HG03060 (cell line): ENCODE results near the gene ZNRF3.

Experiments
- ATAC-seq: cut with Tn5 transposase; IDR thresholded peaks from one replicate; pipeline ENCODE4 v1.9.1; 2021; ENCODE audit warnings: low read depth, moderate number of reproducible peaks; ENCODE audit not compliant: unreplicated experiment

ZNRF3 gene

DNA sequence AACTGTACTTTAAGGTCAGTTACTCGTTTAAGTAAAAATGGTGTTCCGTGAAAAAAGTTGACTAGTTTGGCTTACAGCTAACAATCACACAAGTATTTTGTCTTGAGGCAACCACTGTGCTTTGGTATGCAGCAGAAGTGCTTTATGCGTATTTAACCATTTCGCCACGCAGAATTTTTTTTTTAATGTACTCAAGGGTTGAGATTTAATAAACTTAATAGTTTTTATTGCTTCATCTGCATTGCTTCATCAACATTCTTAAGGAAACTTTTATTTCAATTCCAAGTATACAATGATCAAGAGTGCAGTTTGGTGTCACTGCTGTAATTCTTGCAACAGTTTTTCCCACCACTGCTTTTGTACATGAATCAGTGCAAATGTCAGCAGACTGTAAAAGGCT lies 66.4 kb downstream of the ZNRF3 start:
- ATAC-seq, result no peak

DNA sequence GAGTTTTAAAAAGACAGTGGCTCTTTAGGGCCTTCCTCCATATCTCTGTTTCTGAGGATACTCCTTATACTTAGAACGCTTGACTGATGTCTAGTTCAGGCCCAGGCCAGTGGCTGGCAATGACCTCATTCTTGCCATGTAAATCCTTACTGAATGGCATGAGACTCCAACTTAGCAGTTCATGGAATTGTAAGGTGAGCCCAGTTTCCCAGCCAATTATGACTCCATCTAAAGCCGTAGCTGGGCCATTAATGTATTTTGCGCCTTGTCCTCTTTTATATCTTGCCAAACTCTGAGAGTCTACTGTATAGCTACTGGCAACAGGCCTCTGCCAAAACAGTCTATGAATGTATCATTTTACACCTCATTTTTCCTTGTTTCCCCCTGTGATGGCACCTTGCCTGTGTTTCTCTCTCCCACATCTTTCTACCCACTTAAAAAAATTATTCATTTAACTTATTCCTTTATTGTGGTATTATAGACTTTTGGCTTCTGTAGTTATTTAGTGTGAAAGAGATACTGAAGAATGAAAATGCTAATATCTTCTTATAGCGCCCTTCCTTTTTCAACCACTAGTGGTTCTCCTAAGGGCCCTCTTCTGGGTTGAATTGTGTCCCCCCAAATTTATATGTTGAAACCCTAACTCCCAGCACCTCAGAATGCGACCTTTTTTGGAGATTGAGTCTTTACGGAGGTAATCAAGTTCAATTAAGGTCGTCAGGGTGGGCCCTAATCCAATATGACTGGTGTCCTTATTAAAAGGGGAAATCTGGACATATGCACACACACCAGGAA lies 67.4 kb downstream of the ZNRF3 start:
- no peak for ATAC-seq

DNA sequence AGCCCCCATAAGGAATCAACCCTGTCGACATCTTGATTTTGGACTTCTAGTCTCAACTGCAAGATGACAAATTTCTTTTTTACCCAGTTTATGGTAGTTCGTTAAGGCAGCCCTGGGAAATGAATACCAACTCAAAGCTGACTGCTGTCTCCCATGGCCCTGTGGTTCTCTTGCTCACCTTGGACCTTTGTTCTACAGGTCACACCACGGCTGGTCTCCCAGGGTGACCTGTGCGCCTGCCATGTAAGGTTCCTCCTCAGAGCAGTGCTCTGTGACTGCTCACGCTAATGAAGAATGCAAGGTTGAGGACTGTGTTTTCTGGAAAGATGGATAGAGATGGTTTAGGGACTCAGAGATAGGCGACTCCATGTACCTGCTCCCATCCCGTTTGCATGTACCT lies 68.2 kb downstream of the ZNRF3 start:
- ATAC-seq, result no peak

DNA sequence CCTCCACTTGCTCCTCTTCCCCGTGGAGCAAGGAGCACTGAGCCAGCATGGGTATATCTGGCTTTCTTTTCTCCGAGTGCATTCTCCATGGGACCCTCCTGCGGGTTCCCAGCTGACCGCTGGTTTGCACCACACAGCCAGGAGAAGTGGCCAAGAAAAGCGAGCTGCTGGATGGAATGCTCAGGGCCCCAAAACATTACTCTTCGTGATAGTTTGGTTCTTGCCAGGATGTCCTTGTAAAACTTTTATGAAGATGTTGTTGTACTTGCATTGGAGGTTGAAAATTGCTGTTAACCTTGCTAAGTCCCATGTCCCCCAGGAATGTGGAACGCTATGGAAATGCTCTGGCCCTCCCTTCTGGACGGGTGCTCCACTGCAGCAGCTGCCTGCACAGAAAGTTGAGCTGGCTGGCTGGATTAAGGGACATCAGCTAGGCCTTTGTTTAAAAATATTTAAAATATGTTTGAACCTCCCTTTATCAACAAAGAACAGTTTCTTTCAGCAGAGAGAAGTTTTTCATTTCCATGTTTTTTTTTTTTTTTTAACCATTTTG lies 68.7 kb downstream of the ZNRF3 start:
- ATAC-seq, result no peak

DNA sequence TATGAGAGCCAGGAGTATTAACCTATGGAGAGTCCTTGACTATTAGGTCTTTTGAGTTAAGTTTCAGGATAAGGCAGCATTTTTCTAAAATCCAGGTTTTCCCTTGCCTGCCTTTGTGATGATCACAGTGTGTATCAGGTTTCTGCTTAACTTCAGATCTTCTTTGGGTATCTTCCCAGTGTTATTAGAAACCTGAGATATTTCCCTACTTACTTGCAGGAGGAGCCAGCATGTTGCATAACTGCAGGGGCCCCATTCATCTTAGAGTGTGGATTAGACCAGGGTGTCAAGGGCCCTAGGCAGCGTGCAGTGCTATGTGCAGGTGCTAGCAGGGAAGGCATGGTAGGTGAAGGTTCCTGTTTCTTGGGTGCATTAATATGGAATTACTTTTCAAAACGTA lies 69.5 kb downstream of the ZNRF3 start:
- no peak for ATAC-seq

DNA sequence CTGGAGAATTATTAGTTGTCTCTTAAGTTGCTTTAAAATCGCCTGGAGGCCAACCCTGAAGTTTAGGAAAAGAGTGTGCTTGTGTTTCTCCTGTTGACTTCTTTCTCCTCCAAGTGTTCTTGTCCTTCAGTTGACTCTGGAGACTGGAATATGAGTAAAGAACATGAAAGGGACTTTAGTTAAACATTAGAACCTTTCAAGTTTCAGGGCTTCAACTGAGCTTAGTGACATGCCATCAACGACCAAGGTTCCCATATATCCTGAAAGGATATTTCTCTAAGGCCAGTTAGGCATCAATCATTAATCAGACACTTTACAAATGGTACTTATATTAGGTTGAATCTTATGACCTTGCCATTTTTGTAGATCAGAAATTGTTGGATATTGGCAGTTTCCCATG lies 70.0 kb downstream of the ZNRF3 start:
- no peak for ATAC-seq

DNA sequence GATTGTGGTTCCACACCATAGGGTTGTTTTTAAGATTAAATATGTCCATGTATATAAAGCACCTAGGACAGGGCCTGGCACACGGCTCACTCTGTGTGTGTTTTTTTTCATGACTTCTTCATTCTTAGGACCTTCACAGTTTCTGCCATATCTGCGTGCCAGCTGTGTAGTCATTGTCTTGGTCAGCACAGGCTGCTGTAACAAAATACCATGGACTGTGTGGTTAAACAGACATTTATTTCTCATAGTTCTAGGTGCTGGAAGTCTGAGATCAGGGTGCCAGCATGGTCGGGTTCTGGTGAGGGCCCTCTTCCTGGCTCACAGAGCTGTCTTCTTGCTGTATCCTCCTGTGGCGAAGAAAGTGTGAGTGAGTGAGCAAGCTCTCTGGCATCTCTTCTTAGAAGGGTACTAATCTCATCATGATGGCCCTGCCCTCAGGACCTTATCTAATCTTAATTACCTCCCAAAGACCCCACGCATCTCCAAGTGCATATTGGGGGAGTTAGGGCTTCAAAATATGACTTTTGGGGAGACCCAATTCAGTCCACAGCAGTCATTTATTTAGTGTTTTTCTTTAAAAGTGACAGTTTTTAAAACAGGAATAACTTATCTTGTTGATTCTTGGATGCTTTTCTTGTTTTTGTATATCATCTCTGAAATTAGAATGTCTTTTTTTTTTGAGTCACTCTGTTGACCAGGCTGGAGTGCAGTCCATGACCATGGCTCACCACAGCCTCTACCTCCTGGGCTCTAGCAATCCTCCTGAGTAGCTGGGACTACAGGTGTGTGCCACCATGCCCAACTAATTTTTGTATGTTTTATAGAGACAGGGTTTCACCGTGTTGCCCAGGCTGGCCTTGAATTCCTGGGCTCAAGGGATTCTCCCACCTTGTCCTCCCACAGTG lies 70.9 kb downstream of the ZNRF3 start:
- ATAC-seq, result no peak

DNA sequence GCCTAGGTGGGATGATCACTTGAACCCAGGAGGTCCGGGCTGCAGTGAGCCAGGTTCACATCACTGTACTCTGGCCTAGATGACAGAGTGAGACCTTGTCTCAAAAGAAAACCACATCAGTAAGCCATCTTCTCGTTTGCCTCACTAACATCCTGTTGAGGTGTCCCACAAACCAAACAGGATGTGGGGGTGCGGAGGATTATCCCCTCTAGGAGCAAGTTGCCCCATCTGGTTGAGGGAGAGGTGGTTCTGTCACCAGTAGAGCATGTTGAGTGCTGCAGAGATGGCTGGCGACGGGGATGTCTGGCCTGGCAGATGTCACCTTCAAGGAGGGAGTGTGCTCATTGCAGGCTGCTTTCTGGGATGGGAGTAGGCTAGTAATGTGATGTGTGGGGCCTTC lies 72.4 kb downstream of the ZNRF3 start:
- ATAC-seq, result no peak

DNA sequence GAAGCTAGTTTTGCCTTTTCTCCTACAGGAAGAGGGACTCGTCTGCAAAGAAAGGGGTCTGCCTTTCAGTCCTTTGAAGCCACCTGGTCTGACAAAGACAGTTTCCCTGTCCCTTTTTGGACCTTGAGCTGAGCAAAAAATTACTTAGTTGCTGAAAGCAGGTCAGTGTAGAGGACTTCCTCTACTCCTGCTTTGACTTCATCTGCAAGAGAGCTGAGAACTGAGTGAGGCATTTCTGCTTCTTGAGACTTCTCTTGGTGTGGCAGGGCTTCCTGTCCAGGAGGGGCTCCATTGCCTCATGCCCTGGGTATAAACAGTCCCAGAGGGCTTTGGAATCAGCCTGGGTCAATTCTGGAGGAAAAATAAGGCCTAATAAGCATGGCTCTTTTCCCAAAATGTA lies 73.1 kb downstream of the ZNRF3 start:
- ATAC-seq, result no peak

DNA sequence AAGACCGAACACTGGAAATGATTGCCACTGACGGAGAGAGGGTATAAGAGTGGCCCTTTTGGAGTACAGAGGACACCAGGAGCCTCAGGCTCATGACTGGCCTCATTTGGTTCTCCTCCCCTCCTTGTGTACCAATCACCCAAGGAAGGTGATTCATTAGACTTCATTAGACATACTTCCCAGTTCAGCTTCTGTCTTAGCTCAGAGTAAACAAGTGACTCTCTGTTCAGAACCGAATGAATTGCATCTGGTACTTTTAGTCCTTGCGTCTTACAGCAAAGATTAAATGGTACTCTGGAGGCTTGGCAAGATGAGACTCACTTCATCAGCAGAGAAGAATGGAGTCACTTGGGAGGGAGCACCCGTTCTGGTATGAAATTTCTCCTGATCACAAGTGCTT lies 75.2 kb downstream of the ZNRF3 start:
- ATAC-seq, result no peak

DNA sequence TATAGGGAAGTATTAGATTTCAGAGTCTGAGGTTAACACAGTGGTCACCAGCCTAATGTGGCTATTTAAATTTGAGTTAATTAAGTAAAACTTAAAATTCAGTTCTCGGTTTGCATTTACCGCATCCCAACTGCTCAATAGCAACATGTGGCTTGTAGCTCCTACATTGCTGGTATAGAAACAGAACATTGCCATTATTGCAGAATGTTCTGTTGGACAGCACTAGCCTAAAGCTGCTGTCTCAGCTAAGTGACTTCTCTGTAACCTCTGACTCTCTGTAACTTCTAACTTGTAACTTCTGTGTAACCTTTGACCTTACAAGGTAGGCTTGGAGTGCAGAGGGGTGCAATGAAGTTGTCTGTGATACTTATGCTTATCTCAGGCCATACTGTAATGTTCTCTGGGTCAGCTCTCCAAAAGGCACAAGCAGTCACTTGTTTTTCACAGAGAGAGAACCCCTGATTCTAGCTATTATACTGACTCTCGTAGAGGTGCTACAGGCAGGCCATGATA lies 78.7 kb downstream of the ZNRF3 start:
- ATAC-seq, result no peak

DNA sequence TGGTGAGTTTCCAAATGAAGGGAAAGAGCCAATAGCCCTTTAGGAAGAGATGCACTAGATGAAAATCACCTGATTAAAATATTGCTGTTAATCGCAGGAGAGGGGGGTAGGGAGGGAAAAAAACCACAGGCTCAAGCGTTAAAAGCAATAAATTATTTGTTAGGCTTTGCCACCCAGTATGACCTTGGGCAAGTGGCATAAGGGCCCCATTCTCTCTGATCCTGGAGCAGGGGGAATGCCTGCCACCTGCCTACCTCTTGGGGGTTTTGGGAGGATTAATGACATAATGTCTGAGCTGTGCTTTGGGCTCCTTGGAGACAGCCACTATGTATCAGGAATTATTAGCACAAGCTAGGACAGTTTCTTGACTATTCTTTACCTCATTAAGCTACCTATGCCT lies 80.0 kb downstream of the ZNRF3 start:
- ATAC-seq, result no peak

DNA sequence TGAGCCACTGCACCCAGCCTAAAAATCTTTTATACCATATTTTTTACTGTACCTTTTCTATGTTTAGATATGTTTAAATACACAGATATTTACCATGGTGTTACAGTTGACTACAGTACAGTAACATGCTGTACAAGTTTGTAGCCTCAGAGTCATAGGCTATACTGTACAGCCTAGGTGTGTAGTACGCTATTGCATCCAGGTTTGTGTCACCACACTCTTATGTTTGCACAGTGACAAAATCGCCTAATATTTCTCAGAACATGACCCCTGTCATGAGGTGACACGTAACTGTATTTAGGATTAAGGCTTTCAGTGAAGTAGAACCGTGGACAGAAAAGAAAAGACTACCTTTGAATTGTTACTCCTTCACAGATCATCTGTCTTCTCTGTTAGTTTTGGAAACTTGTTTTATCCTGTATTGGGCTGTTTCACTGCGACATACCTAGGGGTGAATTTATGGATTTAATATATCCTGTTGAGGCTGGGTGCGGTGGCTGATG lies 83.8 kb downstream of the ZNRF3 start:
- no peak for ATAC-seq

DNA sequence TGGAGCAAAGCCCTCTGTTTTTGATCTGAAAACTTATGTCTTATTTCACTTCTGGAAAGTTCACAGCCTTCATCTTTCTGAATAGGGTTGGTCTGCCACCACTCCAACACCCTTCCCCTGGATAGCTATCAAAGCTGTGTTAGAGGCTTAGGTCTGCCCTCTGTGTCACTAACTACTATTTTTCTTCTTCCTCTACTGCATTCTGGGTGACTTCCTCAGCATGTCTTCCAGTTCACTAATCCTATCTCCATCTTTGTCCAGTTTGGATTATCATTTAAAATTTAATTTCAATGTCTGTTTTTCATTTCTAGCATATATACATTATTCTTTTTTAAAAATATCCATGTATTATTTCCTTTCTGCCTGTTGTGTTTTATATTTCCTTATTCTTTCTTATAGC lies 84.6 kb downstream of the ZNRF3 start:
- ATAC-seq, result no peak

DNA sequence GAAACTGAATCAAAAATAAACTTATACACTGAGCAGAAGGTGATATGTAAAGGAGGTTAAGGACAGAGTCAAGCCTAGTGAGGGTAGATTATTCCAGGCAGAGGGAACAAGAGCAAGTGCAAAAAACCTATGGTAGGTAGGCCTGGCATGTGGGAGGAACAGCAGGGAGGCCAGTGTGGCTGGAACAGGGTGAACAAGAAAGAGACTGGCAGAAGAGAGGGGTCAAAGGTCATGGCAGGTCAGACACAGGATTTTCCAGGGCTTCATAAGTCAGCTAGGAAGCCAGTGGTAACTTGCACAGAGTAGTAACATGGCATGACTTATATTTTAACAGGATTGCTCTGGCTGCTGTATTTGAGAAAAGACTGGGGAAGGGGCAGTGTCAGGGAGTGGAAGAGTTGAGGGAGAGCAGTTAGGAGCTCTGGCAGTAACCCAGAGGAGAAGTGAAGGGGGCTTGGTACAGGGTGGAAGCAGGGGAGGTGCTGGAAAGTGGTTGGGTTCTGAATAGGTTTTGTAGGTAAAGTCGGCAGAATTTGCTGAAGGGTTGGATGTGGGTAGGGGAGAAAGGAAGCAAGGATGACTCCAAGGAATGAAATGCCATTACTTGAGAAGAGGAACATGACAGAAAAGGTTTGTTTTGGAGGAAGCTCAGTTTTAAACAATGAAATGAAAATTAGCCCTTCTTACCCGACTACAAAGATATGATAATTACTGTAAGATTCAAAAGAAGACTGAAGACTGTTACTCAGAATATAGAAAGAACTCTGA lies 86.2 kb downstream of the ZNRF3 start:
- no peak for ATAC-seq

DNA sequence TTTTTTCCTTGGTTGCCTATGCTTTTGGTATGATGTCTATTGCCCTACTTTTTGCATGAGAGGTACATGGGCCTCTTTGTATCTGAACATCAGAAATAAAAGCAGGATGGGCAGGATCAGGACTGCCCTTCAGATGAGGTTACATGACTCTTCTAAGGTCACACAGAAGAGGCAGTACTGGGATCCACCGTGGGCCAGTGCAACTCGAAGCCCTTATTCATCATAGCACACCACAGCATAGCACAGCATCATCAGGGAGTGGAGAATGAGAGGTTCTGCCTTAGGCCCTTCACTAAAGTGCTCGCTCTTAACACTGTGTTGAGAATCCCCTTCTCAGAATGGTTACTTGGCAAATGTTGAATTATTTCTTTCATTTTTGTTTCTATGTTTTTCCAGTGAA lies 90.0 kb downstream of the ZNRF3 start:
- ATAC-seq, result no peak

DNA sequence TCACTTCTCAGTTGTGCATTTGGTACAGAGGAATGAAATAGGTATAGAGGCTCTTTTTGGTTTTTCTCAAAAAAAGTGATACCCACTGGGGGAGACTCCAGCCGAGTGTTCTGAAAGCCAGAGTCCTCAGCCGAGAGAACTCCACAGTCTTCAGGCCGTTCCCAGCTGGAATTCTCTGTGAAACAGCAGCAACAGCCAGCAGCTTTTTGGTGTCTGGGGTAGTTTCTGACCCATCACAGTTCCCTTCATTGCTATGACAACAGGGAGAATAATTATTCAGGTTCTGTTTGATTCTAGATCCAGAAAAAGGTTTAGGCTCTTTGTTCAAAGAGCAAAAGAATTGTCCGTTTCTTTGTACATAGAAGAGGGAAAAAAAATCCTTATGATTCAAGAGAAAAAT lies 93.7 kb downstream of the ZNRF3 start:
- no peak for ATAC-seq

DNA sequence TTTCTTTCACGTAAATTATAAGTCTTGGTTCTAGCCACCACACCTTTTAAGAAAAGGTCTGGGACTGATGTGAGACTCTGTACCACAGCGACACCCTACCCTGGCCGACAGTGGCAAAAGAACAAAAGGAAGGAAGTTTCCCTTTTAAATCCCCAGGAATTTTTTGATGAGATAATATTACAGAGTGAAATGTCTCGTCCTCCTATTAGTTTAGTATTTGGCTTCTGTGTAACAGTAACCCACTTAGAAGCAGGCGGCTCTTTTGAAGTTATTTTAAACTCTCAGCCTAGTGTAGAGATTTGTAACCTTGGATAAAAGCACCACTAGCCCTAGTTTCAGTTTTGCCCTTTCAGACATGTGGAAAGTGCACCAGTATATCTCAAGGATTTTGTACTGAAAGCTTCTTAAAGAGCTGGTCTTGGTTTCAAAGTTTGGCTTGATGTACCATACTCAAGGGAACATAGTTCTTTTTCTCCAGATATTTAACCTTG lies 94.2 kb downstream of the ZNRF3 start:
- no peak for ATAC-seq

DNA sequence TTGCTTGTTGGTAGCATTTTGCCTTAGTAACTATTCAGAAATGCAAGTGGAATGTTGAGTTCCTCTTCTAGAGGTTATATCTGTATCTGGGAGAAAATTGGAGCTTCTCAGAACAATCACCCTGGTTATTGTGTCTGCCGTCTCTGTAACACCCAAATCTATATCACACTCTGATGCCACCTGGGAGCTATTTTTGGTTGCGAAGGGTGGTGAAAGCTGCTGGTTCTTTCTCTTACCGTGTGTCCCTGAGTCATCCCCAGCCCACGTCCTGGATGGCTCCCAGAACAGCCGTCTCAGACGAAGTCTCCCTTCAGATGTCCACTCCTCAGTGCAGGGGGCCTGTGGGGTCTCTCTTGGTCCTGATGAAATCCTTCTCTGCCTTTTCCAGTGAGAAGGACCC lies 94.8 kb downstream of the ZNRF3 start:
- ATAC-seq, result no peak
